Hepatocyte (in vitro differentiated cells): ENCODE results near the gene LMX1B. TPM values are rescaled to one million over a fixed set of nuclear protein-coding genes. Genes with fewer than 3 reads are reported as not detected.

Experiments
- DNase-seq: peaks from one replicate; pipeline ENCODE4 v3.0.0-alpha.2; 2016; ENCODE audit warnings: low spot score
- H2AFZ ChIP-seq: fragments of 200-600 bp; sonication (generic); 2 replicates; pipeline ENCODE4 v1.6.0; 2016; ENCODE audit warnings: antibody characterized with exemption, mild to moderate bottlenecking
- H3K27ac ChIP-seq: fragments of 200-600 bp; sonication (generic); 2 replicates; pipeline ENCODE4 v1.5.1; 2016; ENCODE audit warnings: mild to moderate bottlenecking
- H3K27me3 ChIP-seq: fragments of 200-600 bp; sonication (generic); 2 replicates; pipeline ENCODE4 v1.6.1; 2016
- H3K36me3 ChIP-seq: fragments of 200-600 bp; sonication (generic); replicated peaks from 2 replicates; pipeline ENCODE4 v1.5.1; 2016; ENCODE audit warnings: low read depth; ENCODE audit not compliant: insufficient read depth
- H3K4me1 ChIP-seq: fragments of 200-600 bp; sonication (generic); 2 replicates; pipeline ENCODE4 v1.5.1; 2016; ENCODE audit warnings: mild to moderate bottlenecking, moderate library complexity; ENCODE audit not compliant: insufficient read depth
- H3K4me2 ChIP-seq: fragments of 200-600 bp; sonication (generic); 2 replicates; pipeline ENCODE4 v1.6.0; 2016
- H3K4me3 ChIP-seq: fragments of 200-600 bp; sonication (generic); 2 replicates; pipeline ENCODE4 v1.5.1; 2016; ENCODE audit warnings: mild to moderate bottlenecking
- H3K79me2 ChIP-seq: fragments of 200-600 bp; sonication (generic); 2 replicates; pipeline ENCODE4 v1.6.0; 2017; ENCODE audit warnings: mild to moderate bottlenecking
- H3K9me2 ChIP-seq: fragments of 200-600 bp; sonication (generic); replicated peaks from 2 replicates; pipeline ENCODE4 v1.6.0; 2017; ENCODE audit warnings: mild to moderate bottlenecking; ENCODE audit not compliant: insufficient read depth
- H3K9me3 ChIP-seq: fragments of 200-600 bp; sonication (generic); 2 replicates; pipeline ENCODE4 v1.5.1; 2016; ENCODE audit warnings: low read depth, mild to moderate bottlenecking
- H4K20me1 ChIP-seq: fragments of 200-600 bp; sonication (generic); 2 replicates; pipeline ENCODE4 v1.6.0; 2016; ENCODE audit warnings: mild to moderate bottlenecking; ENCODE audit not compliant: insufficient read depth, poor library complexity, severe bottlenecking
- CTCF ChIP-seq: fragments of 200-600 bp; sonication (generic); IDR thresholded peaks from 2 replicates; pipeline ENCODE4 v1.5.1; 2016; ENCODE audit warnings: antibody characterized with exemption, mild to moderate bottlenecking; ENCODE audit not compliant: poor library complexity
- EZH2 ChIP-seq: fragments of 200-600 bp; sonication (generic); IDR thresholded peaks from 2 replicates; pipeline ENCODE4 v1.6.1; 2016; ENCODE audit warnings: antibody characterized with exemption, mild to moderate bottlenecking, borderline replicate concordance
- EZH2phosphoT487 ChIP-seq: fragments of 200-600 bp; sonication (generic); IDR thresholded peaks from one replicate; pipeline ENCODE4 v1.6.1; 2018; ENCODE audit warnings: antibody characterized with exemption, mild to moderate bottlenecking, low read depth, moderate library complexity; ENCODE audit not compliant: unreplicated experiment, severe bottlenecking
- WGBS: methylation state at CpG from one replicate; pipeline ENCODE4 v1.1.6; 2016; ENCODE audit warnings: low lambda C conversion rate; ENCODE audit errors: missing lambda C conversion rate; 5-methylcytosine and 5-hydroxymethylcytosine counted together
- polyA plus RNA-seq: library from polyadenylated mRNA; unstranded; fragments of >200 nt; fragmentation: Nextera tagmentation; extraction: Ambion mirVana; gene quantifications from 2 replicates; pipeline ENCODE4 v1.2.1, GENCODE V29; 2016
- total RNA-seq: library from RNA; depleted of rRNA; stranded (reverse); fragments of >200 nt; gene quantifications from 2 replicates; pipeline ENCODE4 v1.2.3, GENCODE V29; 2014

The LMX1B gene
- total and polyA plus RNA-seq, 2 experiments from 2014 or later, result 0.16 TPM; not detected in 1

GRCh38 chr9:126720661-126721563, 107.2 kb downstream of the LMX1B start:
- Histone ChIP-seq H3K9me2 (no peaks in the 10 kb centered on the region), H3K4me2 (no peak overlapping the region), H3K4me1 (peaks cover 11% of the 10 kb centered on the region), H3K9me3 (no peaks in the 10 kb centered on the region), H3K27me3 (peaks cover 26% of the 10 kb centered on the region), H4K20me1 (no peaks in the 10 kb centered on the region), H3K4me3 (no peak overlapping the region), H3K36me3 (no peaks in the 10 kb centered on the region), H3K27ac (no peak overlapping the region), H3K79me2 (no peaks in the 10 kb centered on the region), H2AFZ (no peak overlapping the region)
- WGBS, result 91% methylated on average over 16 of the region's 19 CpGs
- DNase-seq, result no peak
- TF ChIP-seq EZH2phosphoT487, result no peak
- TF ChIP-seq CTCF, result no peak
- TF ChIP-seq EZH2, result no peak

- 99% methylated on average over 4 of the region's 4 CpGs for WGBS
- Histone ChIP-seq H2AFZ (no peak overlapping the region), H3K27ac (no peak overlapping the region), H3K4me3 (no peak overlapping the region), H3K36me3 (no peaks in the 10 kb centered on the region), H3K9me3 (no peaks in the 10 kb centered on the region), H3K4me1 (peaks cover 11% of the 10 kb centered on the region), H3K9me2 (no peaks in the 10 kb centered on the region), H4K20me1 (no peaks in the 10 kb centered on the region), H3K4me2 (no peak overlapping the region), H3K27me3 (peaks cover 29% of the 10 kb centered on the region), H3K79me2 (no peaks in the 10 kb centered on the region)
- no peak for TF ChIP-seq EZH2
- TF ChIP-seq CTCF, result no peak
- TF ChIP-seq EZH2phosphoT487, result no peak
- DNase-seq, result no peak
Measured at GRCh38 chr9:126721564-126721981, 107.8 kb downstream of the LMX1B start.

- Histone ChIP-seq H3K27ac (no peak overlapping the region), H3K27me3 (peaks cover 29% of the 10 kb centered on the region), H3K4me1 (peaks cover 11% of the 10 kb centered on the region), H3K4me2 (peak overlapping the region; percentile 87), H3K79me2 (no peaks in the 10 kb centered on the region), H3K9me3 (no peaks in the 10 kb centered on the region), H4K20me1 (no peaks in the 10 kb centered on the region), H3K9me2 (no peaks in the 10 kb centered on the region), H2AFZ (peak overlapping the region; percentile 79), H3K4me3 (peak overlapping the region; percentile 54), H3K36me3 (no peaks in the 10 kb centered on the region)
- DNase-seq, result peak; percentile 89
- no peak for TF ChIP-seq EZH2phosphoT487
- no peak for TF ChIP-seq EZH2
- no peak for TF ChIP-seq CTCF
- WGBS, result 4% methylated on average over 27 of the region's 45 CpGs
Measured at GRCh38 chr9:126722252-126722921, 108.7 kb downstream of the LMX1B start.
